ENCODE data around the gene ARID2. TPM values are rescaled to one million over a fixed set of nuclear protein-coding genes. Genes with fewer than 3 reads are reported as not detected.

The ARID2 gene
- total RNA-seq, 2 experiments from 2014 or later: 30.1 to 44.9 TPM

DNA sequence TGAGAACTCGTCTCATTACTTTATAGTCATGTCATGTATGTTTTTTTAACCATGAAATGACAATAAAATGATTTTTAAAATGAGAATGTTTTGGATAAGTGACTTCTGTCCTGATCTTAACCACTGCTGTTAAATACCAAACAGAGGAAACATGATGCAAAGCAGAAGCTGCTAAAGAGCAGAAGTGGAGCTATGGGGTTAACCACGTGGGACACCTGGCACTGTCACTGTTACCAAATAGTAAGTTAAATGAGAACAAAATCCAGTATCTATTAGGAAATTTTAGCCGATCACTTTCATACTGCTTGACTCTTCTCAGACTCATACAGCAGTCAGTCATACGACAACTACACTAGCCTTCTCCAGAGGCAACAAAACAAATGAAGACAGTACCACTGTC is 178.4 kb downstream of the ARID2 start:
- H3K4me3 ChIP-seq (ENCODE audit: low read depth, low read length, poor library complexity, severe bottlenecking): no peak overlapping the region
- H2AFZ ChIP-seq (ENCODE audit: low read length): no peak overlapping the region
- POLR2A ChIA-PET: interaction anchor here (0.8 kb wide), 1 partner anchor 64 kb away, joined by 3 read pairs; no protein-coding TSS in a partner anchor
- peaks cover 21% of the 10 kb centered on the region for H3K4me1 ChIP-seq (ENCODE audit: insufficient read depth, low read length, poor library complexity, severe bottlenecking)
- CTCF ChIA-PET (ENCODE audit: unreplicated experiment): no interaction called here
- peak overlapping the region; percentile 5 for H3K27ac ChIP-seq (ENCODE audit: low read depth, low read length, poor library complexity, severe bottlenecking)
- H3K36me3 ChIP-seq (ENCODE audit: insufficient read depth, low read length): peaks cover 47% of the 10 kb centered on the region
- H3K4me2 ChIP-seq (ENCODE audit: low read length): peak overlapping the region; percentile 49
- BruUV-seq (replicated peaks): no TSS peak
- no peaks in the 10 kb centered on the region for H3K79me2 ChIP-seq (ENCODE audit: insufficient read depth, low read depth, low read length)
- DNase-seq (ENCODE audit: low spot score): peak; percentile 46
- H4K20me1 ChIP-seq (ENCODE audit: insufficient read depth, low read length): no peaks in the 10 kb centered on the region
- TF ChIP-seq CTCF (conservative IDR thresholded peaks at IDR 0.05; ENCODE audit: low read length) (no peak), EZH2phosphoT487 (IDR thresholded peaks at IDR 0.05; ENCODE audit: borderline replicate concordance, low read depth, low read length) (no peak)
- intact Hi-C loops (cut with micrococcal nuclease; ENCODE audit: unreplicated experiment): no loop called here
- H3K9me3 ChIP-seq (ENCODE audit: low read length): no peaks in the 10 kb centered on the region
- H3K9me2 ChIP-seq (ENCODE audit: insufficient read depth, low read length): no peaks in the 10 kb centered on the region

DNA sequence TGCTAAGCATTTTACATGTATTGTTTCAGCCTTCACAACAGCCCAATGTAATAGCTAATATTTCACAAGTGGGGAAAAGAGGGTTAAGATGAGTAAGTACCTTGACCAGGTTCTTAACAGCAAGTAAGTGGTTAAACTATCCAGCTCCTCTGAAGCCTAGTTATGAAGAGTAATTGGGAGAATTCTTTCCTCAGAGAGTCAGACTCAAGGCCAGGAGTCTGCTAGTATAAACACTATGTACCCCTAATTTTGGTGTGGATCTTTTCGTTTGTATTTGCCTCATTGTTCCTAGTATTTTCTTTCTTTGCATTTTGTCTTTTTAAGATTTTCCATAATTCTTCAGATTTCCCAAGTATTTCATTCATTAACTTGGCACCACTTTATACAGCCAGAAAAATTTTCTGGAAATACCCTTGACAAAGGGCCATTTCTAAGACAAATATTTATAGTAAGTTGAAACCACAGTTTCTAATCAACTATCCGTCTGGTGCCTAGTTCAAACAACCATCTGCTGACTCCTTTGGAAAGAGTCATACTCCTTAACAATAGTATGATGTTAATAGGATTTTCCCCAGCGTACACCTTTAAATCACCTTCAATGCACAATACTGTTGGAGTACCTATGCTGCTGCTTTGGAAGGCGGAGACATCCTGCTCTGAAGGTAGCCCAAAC is 179.7 kb downstream of the ARID2 start:
- CTCF ChIA-PET (ENCODE audit: unreplicated experiment): no interaction called here
- DNase-seq (ENCODE audit: low spot score): no peak
- H2AFZ ChIP-seq (ENCODE audit: low read length): no peak overlapping the region
- BruUV-seq (replicated peaks): no TSS peak
- no peaks in the 10 kb centered on the region for H4K20me1 ChIP-seq (ENCODE audit: insufficient read depth, low read length)
- no peaks in the 10 kb centered on the region for H3K9me3 ChIP-seq (ENCODE audit: low read length)
- no peak overlapping the region for H3K4me2 ChIP-seq (ENCODE audit: low read length)
- peaks cover 42% of the 10 kb centered on the region for H3K36me3 ChIP-seq (ENCODE audit: insufficient read depth, low read length)
- H3K4me3 ChIP-seq (ENCODE audit: low read depth, low read length, poor library complexity, severe bottlenecking): no peak overlapping the region
- POLR2A ChIA-PET: interaction anchor here (1.2 kb wide), 1 partner anchor 10 kb away, joined by 4 read pairs; no protein-coding TSS in a partner anchor
- H3K4me1 ChIP-seq (ENCODE audit: insufficient read depth, low read length, poor library complexity, severe bottlenecking): peaks cover 33% of the 10 kb centered on the region
- intact Hi-C loops (cut with micrococcal nuclease; ENCODE audit: unreplicated experiment): no loop called here
- no peak overlapping the region for H3K27ac ChIP-seq (ENCODE audit: low read depth, low read length, poor library complexity, severe bottlenecking)
- H3K9me2 ChIP-seq (ENCODE audit: insufficient read depth, low read length): no peaks in the 10 kb centered on the region
- no peaks in the 10 kb centered on the region for H3K79me2 ChIP-seq (ENCODE audit: insufficient read depth, low read depth, low read length)
- TF ChIP-seq CTCF (conservative IDR thresholded peaks at IDR 0.05; ENCODE audit: low read length): no peak
- no peak for TF ChIP-seq EZH2phosphoT487 (IDR thresholded peaks at IDR 0.05; ENCODE audit: borderline replicate concordance, low read depth, low read length)

- H3K79me2 ChIP-seq (ENCODE audit: insufficient read depth, low read depth, low read length): no peaks in the 10 kb centered on the region
- no peak overlapping the region for H3K4me3 ChIP-seq (ENCODE audit: low read depth, low read length, poor library complexity, severe bottlenecking)
- no peaks in the 10 kb centered on the region for H4K20me1 ChIP-seq (ENCODE audit: insufficient read depth, low read length)
- no peak overlapping the region for H2AFZ ChIP-seq (ENCODE audit: low read length)
- H3K4me1 ChIP-seq (ENCODE audit: insufficient read depth, low read length, poor library complexity, severe bottlenecking): peaks cover 26% of the 10 kb centered on the region
- no TSS peak for BruUV-seq (replicated peaks)
- no peaks in the 10 kb centered on the region for H3K9me2 ChIP-seq (ENCODE audit: insufficient read depth, low read length)
- H3K27ac ChIP-seq (ENCODE audit: low read depth, low read length, poor library complexity, severe bottlenecking): no peak overlapping the region
- ChIA-PET POLR2A (interaction anchor here (0.7 to 2.1 kb wide), 4 partner anchors 8 to 64 kb away, joined by 3 to 5 read pairs (median 4); no protein-coding TSS in a partner anchor), CTCF (ENCODE audit: unreplicated experiment) (no interaction called here)
- H3K4me2 ChIP-seq (ENCODE audit: low read length): peak overlapping the region; percentile 55; the same call in 1 of the 2 replicates
- peaks cover 26% of the 10 kb centered on the region for H3K36me3 ChIP-seq (ENCODE audit: insufficient read depth, low read length)
- intact Hi-C loops (cut with micrococcal nuclease; ENCODE audit: unreplicated experiment): loop anchor here (10.0 kb wide), 1 partner anchor 368 kb away; no protein-coding TSS in a partner anchor
- DNase-seq (ENCODE audit: low spot score): no peak
- TF ChIP-seq CTCF (conservative IDR thresholded peaks at IDR 0.05; ENCODE audit: low read length) (no peak), EZH2phosphoT487 (IDR thresholded peaks at IDR 0.05; ENCODE audit: borderline replicate concordance, low read depth, low read length) (no peak)
- H3K9me3 ChIP-seq (ENCODE audit: low read length): no peaks in the 10 kb centered on the region
These were observed 183.3 kb downstream of the ARID2 start for GRCh38 chr12:45912774-45913173.

Data from OCI-LY7 (cell line).